Hepatocyte (in vitro differentiated cells): ENCODE results near the gene NME3.

Experiments
- EZH2 ChIP-seq: fragments of 200-600 bp; sonication (generic); IDR thresholded peaks from 2 replicates; pipeline ENCODE4 v1.6.1; 2016; ENCODE audit warnings: antibody characterized with exemption, mild to moderate bottlenecking, borderline replicate concordance
- EZH2phosphoT487 ChIP-seq: fragments of 200-600 bp; sonication (generic); IDR thresholded peaks from one replicate; pipeline ENCODE4 v1.6.1; 2018; ENCODE audit warnings: antibody characterized with exemption, mild to moderate bottlenecking, low read depth, moderate library complexity; ENCODE audit not compliant: unreplicated experiment, severe bottlenecking
- TF ChIP-seq, protein P1 (sequence below): fragments of 200-600 bp; sonication (generic); IDR thresholded peaks from 2 replicates; pipeline ENCODE4 v1.5.1; 2016; ENCODE audit warnings: antibody characterized with exemption, mild to moderate bottlenecking; ENCODE audit not compliant: poor library complexity

DNA sequence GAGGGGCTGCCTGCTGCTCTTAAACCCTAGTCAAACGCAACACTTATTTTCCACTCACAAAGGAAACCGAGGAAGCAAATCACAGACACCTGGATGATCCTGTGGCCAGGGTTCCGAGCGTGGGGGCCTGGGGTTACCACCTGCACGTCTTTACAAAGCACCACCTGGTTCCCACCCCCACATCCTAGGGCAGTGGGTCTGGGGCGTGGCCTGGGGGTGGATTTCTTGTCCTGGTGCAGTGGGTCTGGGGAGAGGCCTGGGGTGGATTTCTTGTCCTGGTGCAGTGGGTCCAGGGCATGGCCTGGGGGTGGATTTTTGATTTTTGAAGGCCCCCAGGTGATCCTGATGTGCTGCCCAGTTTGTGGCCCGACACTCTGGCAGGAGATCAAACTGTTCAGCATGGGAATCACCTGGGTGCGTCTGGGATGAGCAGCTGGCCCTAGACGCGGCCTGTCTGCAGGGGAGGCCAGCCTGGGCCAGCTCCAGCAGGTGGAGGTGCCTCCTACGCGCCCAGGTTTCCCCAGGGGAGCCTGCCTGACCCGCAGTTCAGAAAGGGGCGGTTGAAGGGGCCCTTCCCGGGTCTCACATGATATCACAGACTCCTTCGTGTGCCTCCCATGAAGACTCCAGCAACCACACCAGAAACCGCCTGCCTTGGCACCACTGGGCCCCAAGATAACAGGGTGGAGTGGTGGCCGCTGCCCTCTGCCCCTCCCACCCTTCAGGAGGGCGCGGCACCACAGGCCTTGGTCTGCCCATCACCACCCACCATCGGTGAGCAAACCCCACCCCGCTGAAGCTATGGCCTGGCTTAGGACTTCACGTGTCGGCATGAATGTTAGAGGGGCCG lies 49.0 kb upstream of the NME3 start:
- TF ChIP-seq, protein P1, sequence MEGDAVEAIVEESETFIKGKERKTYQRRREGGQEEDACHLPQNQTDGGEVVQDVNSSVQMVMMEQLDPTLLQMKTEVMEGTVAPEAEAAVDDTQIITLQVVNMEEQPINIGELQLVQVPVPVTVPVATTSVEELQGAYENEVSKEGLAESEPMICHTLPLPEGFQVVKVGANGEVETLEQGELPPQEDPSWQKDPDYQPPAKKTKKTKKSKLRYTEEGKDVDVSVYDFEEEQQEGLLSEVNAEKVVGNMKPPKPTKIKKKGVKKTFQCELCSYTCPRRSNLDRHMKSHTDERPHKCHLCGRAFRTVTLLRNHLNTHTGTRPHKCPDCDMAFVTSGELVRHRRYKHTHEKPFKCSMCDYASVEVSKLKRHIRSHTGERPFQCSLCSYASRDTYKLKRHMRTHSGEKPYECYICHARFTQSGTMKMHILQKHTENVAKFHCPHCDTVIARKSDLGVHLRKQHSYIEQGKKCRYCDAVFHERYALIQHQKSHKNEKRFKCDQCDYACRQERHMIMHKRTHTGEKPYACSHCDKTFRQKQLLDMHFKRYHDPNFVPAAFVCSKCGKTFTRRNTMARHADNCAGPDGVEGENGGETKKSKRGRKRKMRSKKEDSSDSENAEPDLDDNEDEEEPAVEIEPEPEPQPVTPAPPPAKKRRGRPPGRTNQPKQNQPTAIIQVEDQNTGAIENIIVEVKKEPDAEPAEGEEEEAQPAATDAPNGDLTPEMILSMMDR: no peak
- TF ChIP-seq EZH2 (no peak), EZH2phosphoT487 (no peak)
